Right renal cortex interstitium (tissue), 3 donors: ENCODE measurements around the gene FILIP1L. TPM values are rescaled to one million over a fixed set of nuclear protein-coding genes. Genes with fewer than 3 reads are reported as not detected.

Experiments used
- DNase-seq, 3 donors: peaks; one replicate each; pipeline ENCODE4 v3.0.0-alpha.2; 2013; ENCODE audit warnings: low read depth in 3 of 3, low spot score in 2 of 3
- polyA plus RNA-seq, 3 donors: library from polyadenylated mRNA; unstranded; fragments of 120-200 nt; gene quantifications; one replicate each; pipeline ENCODE4 v1.2.1, GENCODE V29; 2013; ENCODE audit not compliant: insufficient read length in 3 of 3

FILIP1L gene
- polyA plus RNA-seq, 3 donors = 20.4 to 22.5 (median 21.5) TPM

- DNase-seq = no peak
Observed at GRCh38 chr3:100125161-100125938, 11.0 kb upstream of the FILIP1L start.

DNA sequence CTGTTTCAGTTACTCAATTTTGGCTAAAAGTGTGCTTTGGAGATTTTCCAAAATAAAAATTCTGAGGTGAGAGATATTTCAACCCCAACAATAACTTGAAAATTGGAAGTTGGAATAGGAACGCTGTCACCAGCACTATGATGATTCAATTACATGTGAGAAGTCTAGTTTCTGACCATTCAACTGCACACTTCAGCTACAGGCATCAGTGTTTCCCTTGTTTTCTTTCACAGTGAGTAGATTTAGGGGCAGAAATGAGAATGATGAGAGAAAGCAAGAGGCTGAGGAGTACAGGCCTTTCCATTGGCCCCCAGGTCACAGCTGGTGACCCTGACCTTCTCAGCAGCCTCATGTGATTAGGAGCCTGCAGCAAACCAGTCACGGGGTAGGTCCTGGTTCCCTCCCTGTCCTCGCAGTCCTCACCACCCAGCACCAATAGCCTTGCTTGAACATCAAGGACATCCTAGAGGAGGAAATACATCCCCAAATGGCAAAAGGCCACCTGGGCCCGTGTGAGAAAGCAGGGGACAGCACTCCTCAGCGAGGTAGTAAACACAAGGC lies 10.0 kb upstream of the FILIP1L start:
- DNase-seq = no peak

GRCh38 chr3:100123112-100123511 lies 8.8 kb upstream of the FILIP1L start:
- no peak for DNase-seq

GRCh38 chr3:100122321-100122720 lies 8.0 kb upstream of the FILIP1L start:
- DNase-seq = no peak

DNA sequence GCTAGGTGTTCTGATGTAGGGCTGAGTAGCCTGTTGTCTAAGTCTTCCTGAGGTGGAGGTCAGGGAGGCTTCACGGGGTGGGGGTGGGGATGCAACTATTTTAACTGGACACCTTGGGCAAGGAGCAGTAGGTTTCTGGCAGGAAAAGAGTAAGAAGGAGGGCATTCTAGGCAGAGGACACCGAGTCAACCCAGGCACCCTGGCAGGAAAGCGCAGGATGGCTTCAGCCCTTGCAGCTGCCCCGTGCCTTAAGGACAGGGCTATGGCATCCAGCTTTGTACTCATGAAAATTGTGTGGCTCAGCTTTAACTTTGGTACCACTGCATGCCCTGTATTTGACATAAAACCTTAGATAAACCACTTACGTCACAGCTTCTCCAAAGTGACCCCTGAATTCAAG lies 6.4 kb upstream of the FILIP1L start:
- DNase-seq = no peak

DNA sequence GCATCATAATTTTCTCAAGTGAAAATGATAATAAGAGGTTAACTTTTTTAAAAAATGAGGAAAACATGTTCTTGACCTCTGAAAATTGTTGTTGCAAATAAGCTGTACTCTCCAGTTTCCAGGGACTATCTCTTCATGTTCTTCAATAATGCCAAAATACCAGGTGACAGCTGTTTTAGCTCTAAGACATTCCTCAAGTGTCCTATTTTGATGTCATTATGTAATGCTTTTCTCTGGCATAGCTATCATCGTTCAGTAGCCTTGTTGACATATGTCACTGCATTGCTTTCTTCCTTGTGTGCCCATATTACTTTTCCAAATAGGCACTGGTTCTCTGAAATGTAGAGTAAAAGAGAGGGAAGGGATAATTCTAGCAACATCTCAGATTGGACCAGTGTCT lies 5.7 kb upstream of the FILIP1L start:
- DNase-seq = no peak

DNA sequence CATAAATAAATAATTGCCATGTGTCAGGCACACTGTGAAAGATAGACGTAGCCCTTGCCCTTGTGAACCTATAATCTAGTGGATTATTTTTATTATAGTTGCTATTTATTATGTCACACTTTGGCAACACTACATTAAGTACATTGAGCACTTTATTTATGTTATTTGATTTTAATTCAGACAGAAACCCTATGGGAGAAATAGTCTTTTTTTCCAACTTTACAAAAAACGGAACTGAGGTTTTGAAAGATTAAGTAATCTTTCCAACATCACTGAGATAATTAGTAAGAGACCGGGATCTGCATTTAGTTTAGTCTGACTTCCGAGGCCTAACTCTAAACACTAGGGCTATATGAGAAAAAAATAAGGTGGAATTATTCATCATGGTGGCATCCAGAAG lies 2.8 kb upstream of the FILIP1L start:
- no peak for DNase-seq

DNA sequence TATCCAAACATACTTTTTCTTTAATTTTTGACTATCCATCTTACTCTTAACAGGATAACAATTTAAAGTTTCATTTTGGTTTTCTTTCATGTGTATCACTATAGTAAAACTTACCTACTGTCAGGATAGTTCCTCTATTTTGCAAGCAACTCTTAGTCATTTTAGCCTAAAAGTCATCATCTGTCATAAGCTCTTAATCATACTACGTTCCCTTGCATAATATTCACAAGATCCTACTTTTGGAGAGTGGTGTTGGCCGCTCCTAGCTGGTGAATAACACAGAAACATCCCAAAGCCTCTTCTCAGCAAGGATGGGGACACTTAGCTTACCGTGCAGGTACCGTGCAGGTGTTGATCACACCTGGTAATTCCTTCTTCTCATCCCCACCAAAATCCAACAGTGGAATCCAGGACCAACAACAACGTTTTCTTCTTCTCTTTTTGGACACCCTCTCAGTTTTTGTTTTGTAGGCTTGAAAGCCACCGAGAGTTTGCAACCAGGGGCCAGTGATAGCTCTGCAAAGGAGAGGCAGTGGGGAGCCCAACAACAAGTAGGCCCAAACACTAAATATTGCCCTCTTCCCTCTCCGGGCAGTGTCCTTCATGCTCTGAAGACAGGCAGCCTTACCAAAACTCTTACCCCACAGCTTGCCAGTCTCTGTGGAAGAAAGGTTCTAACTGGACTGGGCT lies 433 bp downstream of the FILIP1L start:
- DNase-seq = no peak

- no peak for DNase-seq
Observed at GRCh38 chr3:100111728-100112127, 2.6 kb downstream of the FILIP1L start.

GRCh38 chr3:100110162-100110561 lies 4.1 kb downstream of the FILIP1L start:
- no peak for DNase-seq

GRCh38 chr3:100108464-100109079 lies 5.7 kb downstream of the FILIP1L start:
- no peak for DNase-seq

DNA sequence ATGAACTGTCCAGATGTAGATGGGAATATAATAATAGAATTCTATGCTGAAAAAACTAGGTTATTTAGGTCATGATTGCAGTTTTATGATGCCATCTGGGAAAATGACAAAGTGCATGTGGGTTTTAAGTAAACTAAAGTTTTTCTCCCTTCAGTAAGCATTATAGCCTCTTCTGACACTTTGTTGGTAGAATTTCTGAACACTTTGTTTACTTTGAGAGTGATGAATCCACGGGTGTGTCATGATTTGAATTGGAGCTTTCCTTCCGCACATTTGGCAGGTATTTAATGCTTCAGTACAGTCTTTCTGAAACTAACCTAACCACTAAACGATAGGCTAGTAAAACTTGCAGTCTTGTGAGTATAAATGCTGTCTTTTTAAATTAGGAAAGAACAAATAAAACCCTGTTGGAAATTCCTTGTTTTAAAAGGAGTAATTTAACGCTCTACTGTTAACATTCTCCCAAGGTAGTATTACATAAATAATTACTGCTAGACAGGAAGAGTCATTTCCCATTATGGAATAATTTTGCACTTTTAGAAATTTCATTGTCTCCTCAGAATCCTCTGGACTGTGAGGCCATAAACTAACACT lies 7.0 kb downstream of the FILIP1L start:
- DNase-seq = no peak

DNA sequence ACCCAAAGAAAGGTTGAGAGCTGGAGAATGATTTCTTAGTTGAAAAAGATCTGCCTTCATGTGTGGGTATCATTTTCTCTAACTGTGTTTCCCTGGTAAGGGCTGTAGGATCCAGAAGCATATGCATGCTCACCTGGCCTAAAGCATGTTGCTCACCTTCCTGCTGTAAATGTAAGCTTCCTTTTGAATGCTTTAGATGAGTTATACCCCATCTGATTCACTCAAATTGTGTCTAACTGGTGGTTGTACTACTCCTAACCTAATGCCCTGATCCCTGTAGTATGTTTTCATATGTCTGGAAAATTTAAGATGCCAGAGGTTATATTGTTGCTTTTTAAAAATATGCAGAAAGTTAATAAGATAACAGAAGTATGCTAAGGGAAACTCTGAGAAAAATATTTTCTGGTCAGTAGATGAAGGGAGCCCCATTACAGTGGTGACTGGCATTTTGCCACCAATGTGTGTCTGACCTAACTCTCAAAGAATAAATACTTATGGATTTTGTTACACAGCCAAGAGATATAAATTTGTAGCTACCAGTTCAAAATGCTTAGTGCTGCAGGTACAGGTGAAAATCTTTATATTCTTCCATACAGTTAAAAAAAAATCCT lies 7.7 kb downstream of the FILIP1L start:
- no peak for DNase-seq

- DNase-seq = no peak
Observed at GRCh38 chr3:100106094-100106493, 8.2 kb downstream of the FILIP1L start.

DNA sequence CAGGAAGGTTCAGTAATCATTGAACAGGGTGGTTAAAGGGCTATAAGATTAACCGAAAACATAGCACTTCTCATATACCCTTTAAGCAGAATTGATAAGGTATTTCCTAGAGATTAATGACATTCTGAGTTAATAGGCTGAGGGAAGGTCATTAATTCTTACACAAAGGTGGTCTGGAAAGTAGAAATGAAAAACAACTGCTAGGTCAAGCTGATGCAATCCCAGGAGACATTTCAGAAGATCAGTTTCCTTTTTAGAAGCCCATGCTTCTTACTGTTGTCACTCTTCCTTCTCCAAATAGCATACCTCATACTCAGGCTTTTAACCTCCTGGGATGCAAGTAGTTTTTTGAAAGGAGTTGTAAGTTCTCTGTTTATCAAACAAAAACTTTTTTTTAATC lies 8.8 kb downstream of the FILIP1L start:
- DNase-seq = no peak

- DNase-seq = no peak
Observed at GRCh38 chr3:100104817-100105413, 9.4 kb downstream of the FILIP1L start.

DNA sequence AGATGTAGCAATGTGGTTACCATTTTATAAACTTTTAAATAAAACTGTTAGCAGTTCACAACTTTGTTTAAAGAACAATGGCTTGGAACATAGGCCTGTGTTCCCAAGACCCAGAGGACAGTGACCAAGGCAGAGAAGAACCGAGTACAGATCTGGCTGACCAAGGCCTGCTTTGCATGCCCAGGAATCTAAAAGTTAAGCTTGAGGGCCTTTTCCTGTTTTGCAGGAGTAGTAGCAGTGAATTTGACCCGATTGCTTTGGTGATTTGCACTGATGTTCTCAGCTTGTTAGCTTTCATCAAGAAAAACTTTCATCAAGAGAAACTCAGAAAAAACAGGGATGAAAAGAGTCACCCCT lies 9.9 kb downstream of the FILIP1L start:
- DNase-seq = no peak

DNA sequence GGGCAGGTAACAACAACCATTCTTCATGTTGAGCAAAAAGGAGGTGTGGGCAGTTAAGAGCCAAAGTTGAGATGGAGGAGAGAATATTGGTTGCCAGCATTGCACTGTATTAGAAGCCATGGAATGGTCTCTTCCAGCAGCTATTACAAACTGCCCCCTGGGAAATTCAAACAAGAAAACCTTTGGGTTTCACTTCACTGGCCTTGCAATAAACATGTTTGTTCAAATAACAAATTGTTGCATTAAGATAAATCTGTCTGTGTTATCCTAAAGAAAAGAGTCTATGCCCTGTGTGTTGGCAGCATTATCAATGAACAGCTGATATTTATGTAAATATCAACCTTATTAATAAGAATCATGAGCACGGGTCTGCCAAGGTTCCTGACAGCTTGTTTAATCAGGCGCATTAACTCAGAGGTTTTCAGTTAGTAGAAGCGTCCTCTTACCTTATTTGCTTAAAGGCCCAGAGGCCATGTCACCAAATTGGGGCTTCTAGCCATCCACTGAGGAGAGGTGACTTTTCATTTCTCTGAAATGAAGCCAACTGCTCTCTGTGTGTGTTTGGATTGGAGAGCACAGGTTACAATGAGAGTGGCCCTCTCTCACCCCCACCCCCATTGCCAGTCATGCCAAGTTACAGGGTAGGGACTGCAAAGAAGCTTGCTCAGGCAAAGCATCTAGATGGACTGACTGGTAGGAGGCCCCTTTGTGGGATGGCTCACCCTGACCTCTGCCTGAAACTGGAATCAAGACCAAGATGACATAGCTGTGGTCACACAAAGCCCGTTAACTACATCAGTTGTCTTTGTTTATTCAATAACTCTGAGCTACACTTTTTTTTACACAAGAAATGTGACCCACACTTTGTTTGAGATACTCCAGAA lies 10.5 kb downstream of the FILIP1L start:
- no peak for DNase-seq

- DNase-seq = no peak
Observed at GRCh38 chr3:100102757-100103156, 11.5 kb downstream of the FILIP1L start.
